ENCODE measurements around the gene UCHL3.
A peak's percentile ranks its signal among the peaks of the same experiment; 100 is the strongest.

The UCHL3 gene

GRCh38 chr13:75621147-75621546 is 71.6 kb downstream of the UCHL3 start:
- CTCF ChIA-PET = no interaction called here

GRCh38 chr13:75628801-75629200 is 79.2 kb downstream of the UCHL3 start:
- Mint-ChIP-seq H3K4me3 (no peak overlapping the region), H3K4me1 (peaks cover 4% of the 10 kb centered on the region), H3K9me3 (no peaks in the 10 kb centered on the region), H3K36me3 (peaks cover 13% of the 10 kb centered on the region), H3K27me3 (no peaks in the 10 kb centered on the region), H3K27ac (no peak overlapping the region)
- DNase-seq = no peak
- CTCF ChIA-PET = interaction anchor here (0.6 kb wide), 1 partner anchor 53 kb away, joined by 3 read pairs; no protein-coding TSS in a partner anchor

More at GRCh38 chr13:75621147-75621546, 71.6 kb downstream of the UCHL3 start:
- Mint-ChIP-seq H3K36me3 (peaks cover 14% of the 10 kb centered on the region), H3K9me3 (no peaks in the 10 kb centered on the region), H3K4me1 (no peaks in the 10 kb centered on the region), H3K4me3 (no peak overlapping the region), H3K27me3 (no peaks in the 10 kb centered on the region), H3K27ac (no peak overlapping the region)
- no peak for DNase-seq

GRCh38 chr13:75633285-75633684 is 83.7 kb downstream of the UCHL3 start:
- CTCF ChIA-PET = interaction anchor here (0.6 kb wide), 1 partner anchor 25 kb away, joined by 3 read pairs; no protein-coding TSS in a partner anchor
- Mint-ChIP-seq H3K27me3 (peaks cover 33% of the 10 kb centered on the region), H3K4me1 (peaks cover 21% of the 10 kb centered on the region), H3K9me3 (no peaks in the 10 kb centered on the region), H3K27ac (no peak overlapping the region), H3K36me3 (peaks cover under 1% of the 10 kb centered on the region), H3K4me3 (no peak overlapping the region)
- DNase-seq = no peak

- CTCF ChIA-PET = no interaction called here
- H3K27ac Mint-ChIP-seq = no peak overlapping the region
Measured at GRCh38 chr13:75635101-75635827, 85.7 kb downstream of the UCHL3 start.

GRCh38 chr13:75635828-75636435 is 86.3 kb downstream of the UCHL3 start, which contains the start of gene LMO7:
TSS of gene LMO7 (plus strand) at chr13:75636330. CDS start at chr13:75636658, 328 bp downstream.
- peak; percentile 67 for DNase-seq
- CTCF ChIA-PET = no interaction called here
- H3K27ac Mint-ChIP-seq = peak within 1 kb of the TSS; percentile 74

More at GRCh38 chr13:75635101-75635827, 85.7 kb downstream of the UCHL3 start:
- Mint-ChIP-seq H3K27me3 (peaks cover 33% of the 10 kb centered on the region), H3K4me1 (peaks cover 21% of the 10 kb centered on the region), H3K9me3 (no peaks in the 10 kb centered on the region), H3K36me3 (peaks cover 2% of the 10 kb centered on the region), H3K4me3 (peak overlapping the region; percentile 47)
- peak; percentile 28 for DNase-seq

GRCh38 chr13:75636436-75637180 is 87.0 kb downstream of the UCHL3 start:
- peaks cover 2% of the 10 kb centered on the region for H3K36me3 Mint-ChIP-seq
- peak overlapping the region; percentile 75 for H3K4me3 Mint-ChIP-seq
- H3K27me3 Mint-ChIP-seq = peaks cover 33% of the 10 kb centered on the region
- CTCF ChIA-PET = interaction anchor here (0.8 kb wide), 1 partner anchor 25 kb away, joined by 3 read pairs; no protein-coding TSS in a partner anchor
- DNase-seq = peak; percentile 59
- peaks cover 24% of the 10 kb centered on the region for H3K4me1 Mint-ChIP-seq
- H3K9me3 Mint-ChIP-seq = no peaks in the 10 kb centered on the region
- peak overlapping the region; percentile 74 for H3K27ac Mint-ChIP-seq

More at GRCh38 chr13:75635828-75636435, 86.3 kb downstream of the UCHL3 start, which contains the start of gene LMO7:
- peaks cover 21% of the 10 kb centered on the region for H3K4me1 Mint-ChIP-seq
- H3K27me3 Mint-ChIP-seq = peaks cover 33% of the 10 kb centered on the region
- H3K9me3 Mint-ChIP-seq = no peaks in the 10 kb centered on the region
- peak within 1 kb of the TSS; percentile 75 for H3K4me3 Mint-ChIP-seq
- peaks cover 2% of the 10 kb centered on the region for H3K36me3 Mint-ChIP-seq

GRCh38 chr13:75637181-75637750 is 87.7 kb downstream of the UCHL3 start:
- no peak overlapping the region for H3K27ac Mint-ChIP-seq
- H3K9me3 Mint-ChIP-seq = no peaks in the 10 kb centered on the region
- peak overlapping the region; percentile 75 for H3K4me3 Mint-ChIP-seq
- CTCF ChIA-PET = interaction anchor here (0.8 kb wide), 1 partner anchor 24 kb away, joined by 3 read pairs; no protein-coding TSS in a partner anchor
- no peak for DNase-seq
- H3K27me3 Mint-ChIP-seq = peaks cover 33% of the 10 kb centered on the region
- peaks cover 2% of the 10 kb centered on the region for H3K36me3 Mint-ChIP-seq
- peaks cover 24% of the 10 kb centered on the region for H3K4me1 Mint-ChIP-seq

GRCh38 chr13:75639454-75639853 is 89.9 kb downstream of the UCHL3 start:
- CTCF ChIA-PET = no interaction called here
- no peak overlapping the region for H3K4me3 Mint-ChIP-seq

GRCh38 chr13:75641026-75641425 is 91.4 kb downstream of the UCHL3 start:
- H3K4me3 Mint-ChIP-seq = no peak overlapping the region
- DNase-seq = no peak
- peaks cover 2% of the 10 kb centered on the region for H3K36me3 Mint-ChIP-seq
- CTCF ChIA-PET = no interaction called here
- H3K27ac Mint-ChIP-seq = no peak overlapping the region
- no peaks in the 10 kb centered on the region for H3K9me3 Mint-ChIP-seq
- peaks cover 20% of the 10 kb centered on the region for H3K27me3 Mint-ChIP-seq
- H3K4me1 Mint-ChIP-seq = peaks cover 16% of the 10 kb centered on the region

More at GRCh38 chr13:75639454-75639853, 89.9 kb downstream of the UCHL3 start:
- H3K4me1 Mint-ChIP-seq = peaks cover 20% of the 10 kb centered on the region
- no peak overlapping the region for H3K27ac Mint-ChIP-seq
- peaks cover 29% of the 10 kb centered on the region for H3K27me3 Mint-ChIP-seq
- H3K9me3 Mint-ChIP-seq = no peaks in the 10 kb centered on the region
- H3K36me3 Mint-ChIP-seq = peaks cover 2% of the 10 kb centered on the region
- DNase-seq = no peak

- CTCF ChIA-PET = no interaction called here
- Mint-ChIP-seq H3K27ac (no peak overlapping the region), H3K4me1 (peaks cover 4% of the 10 kb centered on the region), H3K36me3 (peaks cover 2% of the 10 kb centered on the region), H3K4me3 (no peak overlapping the region), H3K27me3 (peaks cover under 1% of the 10 kb centered on the region), H3K9me3 (no peaks in the 10 kb centered on the region)
- no peak for DNase-seq
Measured at GRCh38 chr13:75643182-75643581, 93.6 kb downstream of the UCHL3 start.

- Mint-ChIP-seq H3K27me3 (no peaks in the 10 kb centered on the region), H3K9me3 (no peaks in the 10 kb centered on the region), H3K4me3 (no peak overlapping the region), H3K4me1 (peaks cover 3% of the 10 kb centered on the region), H3K27ac (no peak overlapping the region), H3K36me3 (peaks cover 2% of the 10 kb centered on the region)
- no peak for DNase-seq
- CTCF ChIA-PET = interaction anchor here (0.7 kb wide), 1 partner anchor 53 kb away, joined by 3 read pairs; no protein-coding TSS in a partner anchor
Measured at GRCh38 chr13:75643693-75644092, 94.1 kb downstream of the UCHL3 start.

- no peak overlapping the region for H3K27ac Mint-ChIP-seq
- CTCF ChIA-PET = no interaction called here
- no peak overlapping the region for H3K4me3 Mint-ChIP-seq
- DNase-seq = no peak
- no peaks in the 10 kb centered on the region for H3K9me3 Mint-ChIP-seq
- H3K4me1 Mint-ChIP-seq = peaks cover 3% of the 10 kb centered on the region
- no peaks in the 10 kb centered on the region for H3K36me3 Mint-ChIP-seq
- H3K27me3 Mint-ChIP-seq = no peaks in the 10 kb centered on the region
Measured at GRCh38 chr13:75645141-75645540, 95.5 kb downstream of the UCHL3 start.

GRCh38 chr13:75647126-75647784 is 97.7 kb downstream of the UCHL3 start:
- Mint-ChIP-seq H3K9me3 (no peaks in the 10 kb centered on the region), H3K4me1 (no peaks in the 10 kb centered on the region), H3K36me3 (no peaks in the 10 kb centered on the region), H3K27ac (no peak overlapping the region), H3K27me3 (no peaks in the 10 kb centered on the region), H3K4me3 (no peak overlapping the region)
- DNase-seq = no peak
- CTCF ChIA-PET = no interaction called here

Measured in activated naive CD4-positive, alpha-beta T cell treated with anti-CD3 and anti-CD28 coated beads, Interleukin-2, amount 10 ng/mL, durations not matched to agents 7 days and 5 days (primary cell).